ENCODE results near the gene PCMT1.
A peak's percentile ranks its signal among the peaks of the same experiment; 100 is the strongest.
"Not testable (repeated sequence)": the region's sequence is repeated elsewhere in the genome, so short reads cannot be mapped to it uniquely, and the experiment has no call there.

The PCMT1 gene

DNA sequence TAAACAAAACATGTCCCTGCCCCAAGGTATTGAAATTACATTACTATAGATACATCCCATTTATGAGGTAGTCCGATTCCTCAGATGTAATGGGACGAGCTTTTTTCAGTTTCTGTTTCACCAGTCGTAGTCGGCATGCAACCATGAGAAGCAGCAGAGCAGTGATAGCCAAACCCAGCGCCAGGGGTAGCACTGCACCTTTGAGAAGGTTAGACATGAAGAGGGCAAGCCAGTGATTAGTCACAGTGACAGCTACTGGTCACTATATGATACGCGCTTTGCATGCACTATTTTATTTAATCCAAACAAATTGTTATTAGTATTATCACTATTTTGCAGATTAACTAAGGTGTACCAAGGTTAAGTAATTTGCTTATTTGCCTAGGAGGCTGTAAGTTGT is 71.0 kb downstream of the PCMT1 start:
- no peak for DNase-seq (ENCODE audit: low read depth)

DNA sequence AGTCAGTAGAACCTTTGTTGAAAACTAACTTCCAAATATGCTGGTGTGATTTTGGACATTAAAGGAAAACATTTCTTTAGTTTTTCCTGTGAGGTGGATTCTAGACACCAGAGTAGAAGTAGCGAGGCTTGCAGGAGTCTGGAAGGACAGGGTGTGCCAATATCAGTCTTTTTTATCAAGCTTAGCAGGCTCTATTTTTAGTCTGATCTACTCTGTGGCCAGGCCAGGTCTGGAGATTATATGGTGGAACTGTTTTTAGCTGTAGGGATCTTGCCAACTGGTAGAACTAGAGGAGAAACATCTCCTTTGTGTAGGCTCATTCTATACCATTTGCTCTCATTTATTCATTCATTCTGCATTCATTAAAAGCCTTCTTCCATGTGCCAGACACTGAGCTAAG is 72.0 kb downstream of the PCMT1 start:
- DNase-seq (ENCODE audit: low read depth) = no peak

GRCh38 chr6:149823013-149823412 is 73.5 kb downstream of the PCMT1 start:
- no peak for DNase-seq (ENCODE audit: low read depth)

GRCh38 chr6:149825292-149825691 is 75.8 kb downstream of the PCMT1 start:
- DNase-seq (ENCODE audit: low read depth) = no peak

DNA sequence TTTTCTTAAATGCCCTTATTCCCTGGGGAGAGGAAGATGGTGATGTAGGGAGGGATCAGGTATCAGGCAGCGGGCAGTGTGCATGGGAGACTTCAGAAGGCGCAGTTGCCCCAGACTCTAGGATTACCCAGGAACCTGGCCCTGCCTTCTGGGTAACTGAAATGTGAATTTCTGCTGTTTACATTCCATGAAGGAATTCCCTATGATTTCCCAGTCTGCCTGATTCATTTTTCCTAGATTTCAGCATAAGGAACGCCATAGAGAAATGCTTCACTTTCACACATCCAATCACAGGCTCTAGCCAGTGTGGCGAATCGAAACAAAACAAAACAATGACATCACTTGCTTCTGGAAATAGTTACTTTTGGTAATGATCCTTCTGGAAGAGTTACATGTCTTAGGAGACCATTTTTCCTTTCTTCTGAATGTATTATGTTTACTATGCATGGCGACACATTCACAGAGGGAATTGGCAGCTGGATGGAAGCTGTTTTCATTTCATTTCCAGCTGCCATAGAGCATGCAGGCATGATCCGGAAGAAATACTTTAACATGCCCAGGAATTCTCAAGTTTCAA is 81.3 kb downstream of the PCMT1 start:
- DNase-seq (ENCODE audit: low read depth) = peak; percentile 45

DNA sequence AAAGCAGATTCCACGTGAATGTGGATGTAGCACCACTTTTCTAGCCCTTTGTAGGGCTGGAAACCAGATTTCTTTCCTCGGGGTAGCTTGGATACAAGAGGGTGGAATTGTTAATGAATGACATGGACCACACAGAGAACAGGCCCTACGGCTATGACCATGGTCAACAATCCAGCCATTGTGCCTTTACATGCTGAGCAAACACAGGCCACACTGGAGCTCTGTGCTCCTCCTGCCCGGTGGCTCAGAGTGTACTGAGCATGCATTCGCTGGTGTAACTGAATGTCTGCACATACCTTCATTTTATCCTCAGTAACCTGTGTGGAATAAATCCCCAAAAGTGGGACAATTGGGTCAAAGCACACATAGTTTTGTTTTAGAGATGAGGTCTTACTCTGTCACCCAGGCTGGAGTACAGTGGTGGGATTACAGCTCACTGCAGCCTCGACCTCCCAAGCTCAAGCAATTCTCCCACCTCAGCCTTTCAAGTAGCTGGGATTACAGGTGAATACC is 81.8 kb downstream of the PCMT1 start:
- DNase-seq (ENCODE audit: low read depth) = no peak

- no peak for DNase-seq (ENCODE audit: low read depth)
Observed at GRCh38 chr6:149833651-149834050, 84.1 kb downstream of the PCMT1 start.

DNA sequence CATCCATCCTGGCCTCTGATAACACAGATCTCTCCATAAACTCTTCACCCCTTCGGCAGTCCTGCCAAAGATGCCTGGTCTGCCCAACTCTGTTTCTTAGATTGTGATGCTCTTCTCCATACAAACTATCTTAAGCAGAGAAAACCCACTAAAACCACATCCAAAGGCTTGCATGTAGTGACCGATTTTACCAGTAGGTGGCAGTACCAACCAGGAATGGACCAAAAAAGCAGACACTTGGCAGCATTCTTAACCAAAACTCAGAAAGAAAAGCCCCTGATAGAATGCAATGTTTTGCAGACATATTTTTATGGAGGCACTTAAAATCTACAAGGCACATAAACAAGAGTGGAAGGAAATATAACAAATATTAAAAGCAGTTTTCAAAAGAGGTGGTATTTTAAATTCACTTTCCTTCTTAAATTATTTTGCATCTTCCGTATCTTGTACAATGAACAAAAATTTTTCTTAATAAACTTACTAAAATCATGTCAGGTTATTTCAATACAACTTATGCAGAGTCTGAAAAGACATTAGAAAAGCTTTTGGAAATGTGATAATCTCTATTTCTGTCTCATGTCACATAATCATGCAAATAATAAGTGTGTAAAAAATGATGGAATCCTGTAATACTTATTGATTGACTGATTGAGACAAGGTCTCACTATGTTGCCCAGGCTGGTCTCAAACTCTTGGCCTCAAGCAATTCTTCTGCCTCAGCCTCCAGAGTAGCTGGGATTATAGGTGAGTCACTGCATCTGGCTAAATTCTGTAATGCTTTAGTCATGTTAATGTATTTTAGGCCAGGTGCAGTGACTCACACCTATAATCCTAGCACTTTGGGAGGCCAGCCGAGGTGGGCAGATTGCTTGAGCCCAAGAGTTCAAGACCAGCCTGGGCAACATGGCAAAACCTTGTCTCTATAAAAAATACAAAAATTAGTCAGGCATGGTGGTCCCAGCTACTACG is 85.3 kb downstream of the PCMT1 start:
- DNase-seq (ENCODE audit: low read depth) = peak; percentile 67

DNA sequence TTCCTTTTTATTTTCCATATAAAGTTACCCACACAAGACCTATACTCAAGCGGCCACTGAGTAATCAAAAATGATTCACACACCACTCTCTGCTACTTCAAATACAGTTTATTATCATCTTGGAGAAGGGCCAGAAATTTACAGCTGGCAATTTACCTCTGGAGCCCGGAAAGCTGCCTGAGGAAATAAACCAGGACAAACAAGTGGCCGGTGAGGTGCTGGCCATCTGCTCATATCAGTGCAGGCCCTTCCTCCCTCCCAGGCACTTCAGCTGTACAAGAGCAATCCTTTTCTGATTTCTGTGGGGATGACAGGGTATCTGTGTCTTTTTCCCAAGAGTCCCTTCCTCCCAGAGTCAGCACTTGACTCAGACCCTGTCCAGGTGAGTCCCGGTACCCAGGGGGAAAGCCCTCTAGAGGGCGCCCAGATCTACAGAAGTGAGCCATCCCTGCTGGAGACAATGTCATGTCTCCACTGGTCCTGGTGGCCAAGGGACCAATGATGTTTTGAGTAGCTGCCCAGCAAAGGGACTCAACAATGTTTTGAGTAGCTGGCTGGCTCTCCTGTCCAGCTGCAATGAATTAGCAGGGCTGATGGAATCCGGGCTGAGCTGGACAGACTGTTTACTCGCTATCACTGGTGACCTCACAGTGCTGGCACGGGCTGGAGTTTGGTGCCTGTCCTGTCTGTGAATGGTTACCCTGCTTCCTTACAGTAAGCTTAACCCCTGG is 91.0 kb downstream of the PCMT1 start:
- peak; percentile 88 for DNase-seq (ENCODE audit: low read depth)

DNA sequence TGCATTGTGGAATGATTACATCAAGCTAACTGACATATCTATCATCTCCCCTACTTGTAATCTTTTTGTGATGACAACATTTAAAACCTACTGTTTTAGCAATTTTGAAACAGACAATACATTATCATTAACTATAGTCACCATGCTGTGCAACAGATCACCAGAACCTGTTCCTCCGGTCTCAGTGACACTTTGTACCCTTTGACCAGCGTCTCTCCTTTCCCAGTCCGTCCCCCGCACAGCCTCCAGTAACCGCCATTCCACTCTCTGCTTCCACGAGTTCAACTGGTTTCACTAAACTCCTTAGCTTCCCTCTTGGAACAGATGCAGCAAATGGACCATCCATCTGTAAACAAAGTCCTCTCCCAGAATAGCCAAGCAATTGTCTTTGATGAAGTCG is 92.8 kb downstream of the PCMT1 start:
- DNase-seq (ENCODE audit: low read depth) = no peak

DNA sequence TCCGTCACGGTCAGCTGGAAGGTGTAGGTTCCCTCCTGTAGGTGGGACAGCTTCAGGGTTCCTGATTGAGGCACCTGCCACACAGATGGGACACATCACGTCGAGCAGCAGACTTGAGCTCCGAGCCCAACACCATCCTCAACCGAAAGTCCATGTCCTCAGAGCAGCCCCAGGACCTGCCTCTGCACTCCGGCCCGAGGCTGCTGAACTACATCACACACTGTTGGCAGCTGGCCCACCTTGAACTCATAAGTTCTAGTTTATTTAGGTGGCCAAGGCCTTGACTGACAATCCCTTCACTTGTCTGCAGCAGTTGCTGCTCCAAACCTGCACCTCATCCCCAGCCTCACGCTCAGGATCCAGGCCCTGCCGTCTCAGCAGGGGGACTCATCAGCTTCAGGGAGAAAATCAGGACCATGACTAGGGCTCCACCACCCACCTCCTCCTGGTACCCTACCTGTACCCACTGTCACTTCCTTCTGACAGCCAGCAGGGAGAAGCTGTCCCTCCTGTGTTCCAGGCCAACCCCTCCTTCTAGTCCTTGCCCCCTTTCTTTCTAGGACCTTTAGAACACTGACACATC is 93.6 kb downstream of the PCMT1 start:
- DNase-seq (ENCODE audit: low read depth) = peak; percentile 53

DNA sequence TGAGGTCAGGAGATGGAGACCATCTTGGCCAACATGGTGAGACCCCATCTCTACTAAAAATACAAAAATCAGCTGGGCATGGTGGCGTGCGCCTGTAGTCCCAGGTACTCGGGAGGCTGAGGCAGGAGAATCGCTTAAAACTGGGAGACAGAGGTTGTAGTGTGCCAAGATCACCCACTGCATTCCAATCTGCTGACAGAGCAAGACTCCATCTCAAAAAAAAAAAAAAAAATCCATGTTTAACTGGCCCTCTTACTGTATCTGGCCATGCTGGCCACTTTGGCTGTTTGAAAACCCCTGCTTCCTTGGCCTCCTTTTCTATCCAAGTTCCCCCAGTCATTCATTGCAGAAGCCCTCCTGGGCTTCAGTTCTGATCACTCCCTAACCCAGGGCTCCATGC is 94.5 kb downstream of the PCMT1 start:
- DNase-seq (ENCODE audit: low read depth) = peak; percentile 65

- no peak for DNase-seq (ENCODE audit: low read depth)
Observed at GRCh38 chr6:149844480-149844879, 94.9 kb downstream of the PCMT1 start.

- DNase-seq (ENCODE audit: low read depth) = no peak
Observed at GRCh38 chr6:149845549-149845948, 96.0 kb downstream of the PCMT1 start.

DNA sequence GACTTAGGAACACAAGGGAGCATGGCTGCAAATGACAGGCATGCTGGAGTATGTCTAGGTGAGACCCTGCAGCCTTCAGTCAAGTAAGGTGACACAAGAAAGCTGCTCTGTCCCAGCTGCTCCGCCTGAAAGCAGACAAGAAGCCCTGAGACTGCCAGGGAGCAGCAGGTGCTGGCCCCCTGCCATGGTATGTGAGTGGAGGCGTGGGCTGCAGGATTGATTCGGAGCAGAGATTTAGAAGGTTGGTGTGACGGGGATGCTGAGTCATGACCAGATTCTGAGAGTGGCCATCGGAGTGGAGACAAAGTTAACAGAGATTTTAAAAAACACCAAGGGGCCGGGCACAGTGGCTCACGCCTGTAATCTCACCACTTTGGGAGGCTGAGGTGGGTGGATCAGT is 96.8 kb downstream of the PCMT1 start:
- peak; percentile 93 for DNase-seq (ENCODE audit: low read depth)

DNA sequence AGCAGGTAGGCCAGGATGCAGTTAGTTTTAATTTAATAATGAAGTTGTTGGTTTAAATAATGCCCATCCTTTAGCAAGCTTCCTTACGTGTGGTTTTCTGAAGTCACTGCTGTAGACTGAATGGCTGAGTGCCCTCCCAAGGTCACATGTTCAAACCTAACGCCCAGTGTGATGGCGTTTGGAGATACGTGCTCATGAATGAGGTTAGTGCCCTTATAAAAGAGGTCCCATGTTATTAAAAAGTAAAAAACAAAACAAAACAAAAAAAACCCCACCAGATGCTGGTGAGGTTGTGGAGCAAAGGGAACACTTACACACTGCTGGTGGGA is 98.4 kb downstream of the PCMT1 start:
- peak; percentile 77 for DNase-seq (ENCODE audit: low read depth)

DNA sequence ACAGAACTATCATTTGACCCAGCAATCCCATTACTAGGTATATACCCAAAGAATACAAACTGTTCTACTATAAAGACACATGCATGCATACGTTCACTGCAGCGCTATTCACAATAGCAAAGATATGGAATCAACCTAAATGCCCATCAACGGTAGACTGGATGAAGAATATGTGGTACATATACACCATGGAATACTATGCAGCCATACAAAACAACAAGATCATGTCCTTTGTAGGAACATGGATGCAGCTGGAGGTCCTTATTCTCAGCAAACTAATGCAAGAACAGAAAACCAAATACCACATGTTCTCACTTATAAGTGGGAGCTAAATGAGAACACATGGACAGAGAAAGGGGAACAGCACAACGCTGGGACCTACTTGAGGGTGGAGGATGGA is 98.8 kb downstream of the PCMT1 start:
- not testable (repeated sequence) for DNase-seq (ENCODE audit: low read depth)

GRCh38 chr6:149851461-149852110 is 102.0 kb downstream of the PCMT1 start:
- DNase-seq (ENCODE audit: low read depth) = peak; percentile 85

GRCh38 chr6:149852180-149852579 is 102.6 kb downstream of the PCMT1 start:
- peak; percentile 93 for DNase-seq (ENCODE audit: low read depth)

DNA sequence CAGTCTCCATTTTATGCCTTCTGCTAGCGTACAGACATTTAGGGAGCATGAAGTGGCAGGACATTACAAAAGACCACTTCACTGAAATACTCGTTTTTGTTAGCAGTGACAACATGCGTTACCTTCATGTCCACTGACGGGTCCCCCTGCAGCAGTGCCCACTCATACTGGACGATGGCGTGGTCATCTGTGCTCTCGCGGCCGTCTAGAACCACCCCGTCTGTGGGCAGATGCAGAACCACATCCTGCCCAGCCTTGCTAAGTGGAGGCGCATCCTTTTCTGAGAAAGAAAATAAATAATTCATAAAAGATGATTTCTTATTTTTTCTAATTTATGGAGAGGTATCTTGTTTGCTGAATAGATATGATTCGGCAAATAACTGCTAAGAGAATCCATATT is 103.3 kb downstream of the PCMT1 start:
- no peak for DNase-seq (ENCODE audit: low read depth)

DNA sequence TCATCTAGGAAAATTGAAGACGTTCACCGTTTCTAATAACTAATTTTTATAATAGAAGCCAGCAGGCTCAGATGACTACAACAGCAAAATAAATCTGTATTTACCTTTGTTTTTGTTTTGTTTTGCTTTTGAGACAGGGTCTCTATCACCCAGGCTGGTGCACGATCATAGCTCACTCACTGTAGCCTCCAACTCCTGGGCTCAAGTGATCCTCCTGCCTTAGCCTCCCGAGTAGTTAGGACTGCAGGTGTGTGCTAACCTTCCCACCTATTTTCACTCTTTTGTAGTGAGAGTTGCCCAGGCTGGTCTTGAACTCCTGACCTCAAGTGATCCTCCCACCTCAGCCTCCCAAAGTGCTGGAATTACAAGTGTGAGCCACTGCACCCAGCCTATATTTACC is 104.5 kb downstream of the PCMT1 start:
- not testable (repeated sequence) for DNase-seq (ENCODE audit: low read depth)

- DNase-seq (ENCODE audit: low read depth) = no peak
Observed at GRCh38 chr6:149854532-149854931, 105.0 kb downstream of the PCMT1 start.

All from iris pigment epithelial cell (primary cell).